Lung (tissue), 12 donors: ENCODE results near the gene TMEM221. TPM values are rescaled to one million over a fixed set of nuclear protein-coding genes. Genes with fewer than 3 reads are reported as not detected.

Source experiments
- ATAC-seq: fragments of 200-7000 bp; cut with Tn5 transposase; one replicate; pipeline ENCODE4 v1.9.1; 2020; ENCODE audit warnings: moderate number of reproducible peaks; ENCODE audit not compliant: insufficient read depth, low FRiP score
- DNase-seq, 3 donors: peaks; one replicate each; pipeline ENCODE4 v3.0.0-alpha.2; 2013 to 2017
- H3K27ac ChIP-seq, 2 donors: one replicate each; pipeline ENCODE4 v1.5.1; 2013; ENCODE audit warnings: mild to moderate bottlenecking in 2 of 2, moderate library complexity in 2 of 2, control low read depth in 1 of 2, inconsistent platforms in 1 of 2, low read depth in 1 of 2, low read length in 1 of 2
- H3K27me3 ChIP-seq, 3 donors: one replicate each; pipeline ENCODE4 v1.5.1; 2013; ENCODE audit warnings: low read length in 2 of 3; ENCODE audit not compliant: control insufficient read depth in 3 of 3, insufficient read depth in 3 of 3
- H3K36me3 ChIP-seq, 4 donors: one replicate each; pipeline ENCODE4 v1.5.1; 2013; ENCODE audit warnings: low read length in 4 of 4, mild to moderate bottlenecking in 1 of 4, moderate library complexity in 1 of 4; ENCODE audit not compliant: control insufficient read depth in 4 of 4, insufficient read depth in 4 of 4
- H3K4me1 ChIP-seq, 5 donors: one replicate each; pipeline ENCODE4 v1.5.1; 2013; ENCODE audit warnings: low read length in 5 of 5, mild to moderate bottlenecking in 2 of 5, moderate library complexity in 1 of 5; ENCODE audit not compliant: control insufficient read depth in 5 of 5, insufficient read depth in 5 of 5
- H3K4me3 ChIP-seq: one replicate; pipeline ENCODE4 v1.5.1; 2013; ENCODE audit warnings: mild to moderate bottlenecking, control low read depth, moderate library complexity
- H3K9ac ChIP-seq, 2 donors: one replicate each; pipeline ENCODE4 v1.5.1; 2013; ENCODE audit warnings: low read length in 2 of 2, control low read depth in 1 of 2; ENCODE audit not compliant: insufficient read depth in 1 of 2
- H3K9me3 ChIP-seq, 4 donors: one replicate each; pipeline ENCODE4 v1.5.1; 2013; ENCODE audit warnings: low read length in 3 of 4, mild to moderate bottlenecking in 1 of 4, moderate library complexity in 1 of 4; ENCODE audit not compliant: control insufficient read depth in 4 of 4, insufficient read depth in 3 of 4
- CTCF ChIP-seq: IDR thresholded peaks from 2 replicates; pipeline ENCODE4 v1.5.1; 2012; ENCODE audit warnings: mild to moderate bottlenecking; ENCODE audit errors: control extremely low read depth, extremely low read depth
- WGBS, 2 donors: extraction: QIAGEN DNeasy Blood & Tissue Kit; methylation state at CpG; one replicate each; pipeline ENCODE4 v1.1.7; 2013; 5-methylcytosine and 5-hydroxymethylcytosine counted together
- polyA plus RNA-seq, 2 donors: library from polyadenylated mRNA; stranded (reverse); fragments of 200-250 nt; gene quantifications; one replicate each; pipeline ENCODE4 v1.2.1, GENCODE V29; 2013
- total RNA-seq, 2 donors: library from RNA; depleted of rRNA in 1 of 2; stranded (reverse); fragments of >200 nt in 1 of 2; gene quantifications; one replicate each; pipeline ENCODE4 v1.2.1, GENCODE V29; 2014 to 2021
- donor health status: control.
- donor health status: control.
- donor health status: Bipolar disorder and iron deficiency.
- donor health status: healthy.
- donor health status: DM: yes; HTN: yes; CAD: no.

TMEM221 gene
- total and polyA plus RNA-seq, 4 donors: 0.06 to 0.57 (median 0.10) TPM

GRCh38 chr19:17393002-17393401, 55.5 kb downstream of the TMEM221 start:
- H3K4me3 ChIP-seq: no peak overlapping the region
- peaks cover 0 to 10% (median 9%) of the 10 kb centered on the region in 3 donors for H3K27me3 ChIP-seq
- no peak overlapping the region for H3K27ac ChIP-seq
- no peaks in the 10 kb centered on the region for H3K36me3 ChIP-seq
- ATAC-seq (no peak), DNase-seq (no peak)
- H3K4me1 ChIP-seq: peaks cover 2 to 14% (median 3%) of the 10 kb centered on the region in 5 donors
- 47 to 64% methylated on average over 2 of the region's 2 CpGs for WGBS, 2 donors
- no peak overlapping the region for H3K9ac ChIP-seq
- no peak for TF ChIP-seq CTCF
- peaks cover 0 to 6% (median 0%) of the 10 kb centered on the region in 4 donors for H3K9me3 ChIP-seq

- Histone ChIP-seq H3K27me3 (peaks cover 0 to 10% (median 9%) of the 10 kb centered on the region in 3 donors), H3K9ac (no peak overlapping the region), H3K9me3 (peaks cover 0 to 6% (median 0%) of the 10 kb centered on the region in 4 donors), H3K36me3 (no peaks in the 10 kb centered on the region), H3K4me3 (no peak overlapping the region), H3K27ac (no peak overlapping the region), H3K4me1 (peaks cover 2 to 14% (median 3%) of the 10 kb centered on the region in 5 donors)
- no peak for DNase-seq
- no peak for ATAC-seq
- TF ChIP-seq CTCF: no peak
- 6 to 9% methylated on average over 26 of the region's 26 CpGs for WGBS, 2 donors
These were observed 56.9 kb downstream of the TMEM221 start for GRCh38 chr19:17391371-17392151.

GRCh38 chr19:17390665-17391370, 57.6 kb downstream of the TMEM221 start:
- WGBS, 2 donors: 0 to 1% methylated on average over 49 to 50 of the region's 50 CpGs
- peaks cover 0 to 10% (median 9%) of the 10 kb centered on the region in 3 donors for H3K27me3 ChIP-seq
- peaks cover 2 to 14% (median 3%) of the 10 kb centered on the region in 5 donors for H3K4me1 ChIP-seq
- DNase-seq (peak; percentile 96 to 98 (median 96)), ATAC-seq (peak; percentile 98)
- H3K36me3 ChIP-seq: no peaks in the 10 kb centered on the region
- H3K9ac ChIP-seq: no peak overlapping the region
- H3K9me3 ChIP-seq: peaks cover 0 to 6% (median 0%) of the 10 kb centered on the region in 4 donors
- peak overlapping the region; percentile 29 for H3K4me3 ChIP-seq
- peak; percentile 82 for TF ChIP-seq CTCF
- H3K27ac ChIP-seq: peak overlapping the region in 1 of 2 donors; percentile 49
